ENCODE measurements around the gene TMEM200C.

TMEM200C gene

DNA sequence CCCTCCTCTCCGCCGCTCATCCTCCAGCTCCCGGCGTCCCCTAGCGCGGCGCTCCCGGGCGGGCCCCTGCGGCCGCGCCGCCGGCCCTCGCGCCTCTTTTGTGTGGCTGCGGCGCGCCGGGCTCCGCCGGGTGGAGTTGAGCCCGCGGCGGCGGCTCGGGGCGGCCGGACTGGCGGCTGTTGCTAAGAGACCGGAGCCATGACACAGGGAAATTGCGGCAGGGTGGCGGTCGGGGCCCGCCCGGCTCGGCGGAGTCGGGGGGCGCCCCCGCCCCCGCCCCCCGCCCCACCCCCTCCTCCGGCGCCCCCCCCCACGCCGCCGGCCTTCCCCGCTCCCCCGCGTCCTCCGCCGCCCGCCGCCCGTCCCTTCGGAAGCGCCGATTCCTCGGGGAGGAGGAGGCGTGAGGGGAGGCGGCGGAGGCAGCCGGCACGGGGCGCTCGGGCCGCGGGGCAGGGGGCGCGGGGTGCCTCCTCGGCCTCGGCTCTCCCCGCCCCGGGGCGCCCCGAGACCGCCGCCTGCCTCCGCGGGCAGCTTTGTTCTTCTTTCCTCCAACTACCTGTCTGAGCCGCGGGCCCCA, at the start of gene TMEM200C:
TSS of gene TMEM200C (minus strand) at position 224 of the 577 bp plus-strand sequence. CDS start 3,459 bp downstream, outside the sequence.
- DNase-seq, result peak; percentile 68

DNA sequence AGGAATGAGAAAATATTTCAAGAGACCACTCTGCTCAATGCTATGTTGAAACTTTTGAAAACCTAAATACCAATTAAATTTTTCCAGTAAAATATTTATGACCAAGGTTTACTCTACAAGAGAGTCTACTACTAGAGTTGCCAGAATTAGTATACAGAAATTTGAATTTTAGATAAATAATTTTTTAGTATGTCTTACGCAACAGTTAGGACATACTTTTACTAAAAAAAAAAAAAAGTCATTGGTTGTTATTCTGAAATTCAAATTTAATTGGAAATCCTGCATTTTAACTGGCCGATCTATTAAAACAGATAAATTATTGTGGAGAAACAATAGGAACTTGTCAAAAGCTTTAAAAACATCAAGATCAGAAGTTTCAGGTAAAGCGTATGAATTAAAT, 49.1 kb upstream of the TMEM200C start:
- DNase-seq, result no peak

DNA sequence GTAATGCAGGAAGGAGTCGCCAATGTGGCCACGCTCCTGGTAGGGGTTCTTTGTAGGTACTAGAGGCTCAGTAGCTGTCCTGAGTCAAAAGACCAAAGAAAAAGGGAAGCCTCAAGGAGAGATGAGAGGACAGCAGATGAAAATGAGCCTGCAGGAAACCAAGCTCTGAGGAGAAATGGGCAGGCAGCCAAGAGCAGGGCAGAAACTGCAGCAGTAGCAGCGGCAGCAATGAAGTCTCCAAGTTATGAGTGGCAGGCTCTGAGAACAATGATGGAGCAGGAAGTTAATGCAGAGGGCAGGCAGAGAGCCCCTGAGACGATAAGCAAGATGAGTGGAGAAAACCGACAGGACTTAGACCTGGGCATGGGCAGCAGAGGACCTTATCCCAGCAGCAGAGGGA, 48.2 kb upstream of the TMEM200C start:
- peak; percentile 42 for DNase-seq

DNA sequence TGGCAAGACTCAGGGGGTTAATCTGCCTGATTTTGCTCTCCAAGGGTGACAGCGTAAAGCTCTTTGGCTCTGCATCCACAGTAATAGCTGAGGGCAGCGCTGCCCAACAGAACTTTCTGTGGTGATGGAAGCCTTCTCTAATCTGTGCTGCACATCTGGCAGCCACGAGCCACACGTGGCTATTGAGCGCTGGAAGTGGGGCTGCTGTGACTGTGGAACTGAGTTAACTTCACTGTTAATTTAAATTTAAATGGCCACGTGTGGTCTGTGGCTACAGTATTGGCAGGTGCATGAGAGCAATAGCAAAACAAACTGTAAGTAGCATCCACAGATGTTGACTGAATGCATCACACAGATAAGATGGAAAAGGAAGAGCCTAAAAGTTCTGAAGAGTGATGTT, 47.3 kb upstream of the TMEM200C start:
- no peak for DNase-seq

DNA sequence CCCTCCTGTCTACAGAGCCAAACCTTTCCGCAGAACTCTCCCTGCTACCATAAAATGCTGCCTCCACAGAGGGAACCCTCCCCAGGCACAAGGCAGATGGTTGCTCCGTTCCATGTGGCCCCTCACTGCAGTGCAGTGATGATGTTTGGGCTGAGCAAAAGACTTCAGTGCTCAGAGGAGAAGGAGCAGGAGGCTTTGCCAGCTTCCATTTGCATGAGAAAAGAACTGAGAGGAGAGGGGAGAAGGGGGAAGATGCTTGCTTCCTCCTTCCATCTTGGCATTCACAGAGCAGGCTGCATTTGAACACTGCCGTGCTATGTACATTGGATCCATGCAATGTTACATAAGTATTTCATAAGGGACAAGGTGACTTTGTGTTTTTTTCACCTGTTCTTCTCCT, 46.6 kb upstream of the TMEM200C start:
- no peak for DNase-seq

DNA sequence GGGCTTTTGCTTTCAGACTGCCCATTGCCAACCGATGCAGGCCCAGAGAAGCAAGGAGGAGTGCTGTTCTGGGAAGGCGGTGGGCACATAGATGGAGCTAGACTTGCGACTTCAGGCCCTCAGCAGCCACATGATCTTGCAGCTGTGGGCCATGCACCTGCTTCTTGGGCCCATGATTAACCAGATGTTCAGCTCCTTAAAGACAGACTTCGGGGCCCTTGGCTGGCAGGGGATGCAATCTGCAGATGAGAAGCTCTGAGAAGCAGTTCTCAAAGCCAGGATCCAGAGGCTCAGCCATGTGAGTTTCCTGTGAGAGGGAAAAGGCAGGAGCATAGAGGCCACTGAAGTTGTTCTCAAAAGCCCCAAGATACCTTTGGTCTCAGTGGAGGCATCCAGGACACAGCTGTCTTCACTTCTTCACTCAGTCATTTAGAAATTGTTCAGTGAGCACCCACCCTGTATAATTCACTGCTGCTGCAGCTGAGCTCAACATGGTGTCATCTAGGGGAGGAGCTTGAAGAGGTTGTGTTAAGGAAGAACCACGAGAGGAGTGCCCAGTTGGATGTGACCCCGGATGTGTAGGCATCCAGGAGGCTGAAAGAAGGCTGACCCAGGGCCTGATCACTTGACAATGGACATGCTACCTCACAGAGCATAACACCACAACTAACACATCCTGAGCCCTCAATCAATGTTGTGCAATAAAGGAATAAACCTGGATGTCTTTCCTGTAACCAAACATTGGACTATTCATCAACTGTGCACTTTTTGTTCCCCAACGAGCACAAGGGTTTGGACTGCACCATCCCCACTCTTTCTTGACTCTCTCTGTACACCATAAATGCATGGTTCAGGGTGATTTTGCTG, 44.7 kb upstream of the TMEM200C start:
- DNase-seq, result no peak

DNA sequence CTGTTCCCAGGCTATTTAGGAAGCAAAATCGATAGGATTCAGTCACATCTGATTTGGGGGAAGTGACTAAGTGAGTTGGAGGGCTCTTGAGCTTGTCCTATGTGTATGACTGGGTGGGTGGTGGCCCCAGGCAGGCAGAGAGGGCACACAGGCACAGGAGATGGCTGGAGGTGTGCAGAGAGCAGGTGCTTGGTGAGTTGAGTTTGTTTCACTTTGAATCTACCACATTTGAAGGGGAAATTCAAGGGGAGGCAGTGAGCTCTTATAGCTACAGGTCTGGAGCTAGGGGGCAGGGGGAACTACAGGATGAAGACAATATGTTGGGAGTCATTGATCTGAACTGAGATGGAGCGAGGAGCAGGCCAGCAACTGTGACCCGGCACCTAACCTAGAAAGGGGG, 42.5 kb upstream of the TMEM200C start:
- no peak for DNase-seq

DNA sequence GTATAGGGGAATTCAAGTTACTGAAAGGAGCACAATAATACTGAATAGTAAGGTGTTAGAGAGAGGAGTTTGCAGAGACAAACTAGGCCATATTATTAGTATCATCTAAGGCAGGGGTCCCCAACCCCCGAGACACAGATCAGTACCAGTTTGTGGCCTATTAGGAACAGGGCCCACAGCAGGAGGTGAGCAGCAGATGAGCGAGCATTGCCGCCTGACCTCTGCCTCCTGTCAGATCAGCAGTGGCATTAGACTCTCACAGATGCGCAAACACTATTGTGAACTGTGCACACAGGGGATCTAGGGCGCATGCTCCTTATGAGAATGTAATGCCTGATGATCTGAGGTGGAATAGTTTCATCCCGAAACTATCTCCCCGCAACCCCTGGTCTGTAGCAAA, 41.8 kb upstream of the TMEM200C start:
- no peak for DNase-seq

DNA sequence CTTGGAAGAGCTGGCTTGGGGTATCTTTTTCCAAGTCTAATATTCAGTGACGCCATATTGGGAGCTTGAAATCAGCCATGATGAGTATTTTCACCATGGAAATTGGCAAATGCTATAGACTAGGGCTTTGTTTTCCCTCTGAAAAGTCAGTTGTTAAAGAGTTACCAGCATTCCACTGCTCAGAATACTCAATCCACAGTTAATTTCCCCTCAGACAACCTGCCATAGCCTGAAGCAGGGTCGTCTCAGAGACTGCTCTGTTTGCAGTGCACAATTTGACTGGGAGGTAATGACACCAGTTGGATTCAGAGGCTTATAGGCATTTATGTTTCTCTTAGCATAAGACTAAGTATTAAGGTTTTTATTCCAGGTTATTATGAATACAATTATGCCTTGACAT, 35.5 kb upstream of the TMEM200C start:
- no peak for DNase-seq

DNA sequence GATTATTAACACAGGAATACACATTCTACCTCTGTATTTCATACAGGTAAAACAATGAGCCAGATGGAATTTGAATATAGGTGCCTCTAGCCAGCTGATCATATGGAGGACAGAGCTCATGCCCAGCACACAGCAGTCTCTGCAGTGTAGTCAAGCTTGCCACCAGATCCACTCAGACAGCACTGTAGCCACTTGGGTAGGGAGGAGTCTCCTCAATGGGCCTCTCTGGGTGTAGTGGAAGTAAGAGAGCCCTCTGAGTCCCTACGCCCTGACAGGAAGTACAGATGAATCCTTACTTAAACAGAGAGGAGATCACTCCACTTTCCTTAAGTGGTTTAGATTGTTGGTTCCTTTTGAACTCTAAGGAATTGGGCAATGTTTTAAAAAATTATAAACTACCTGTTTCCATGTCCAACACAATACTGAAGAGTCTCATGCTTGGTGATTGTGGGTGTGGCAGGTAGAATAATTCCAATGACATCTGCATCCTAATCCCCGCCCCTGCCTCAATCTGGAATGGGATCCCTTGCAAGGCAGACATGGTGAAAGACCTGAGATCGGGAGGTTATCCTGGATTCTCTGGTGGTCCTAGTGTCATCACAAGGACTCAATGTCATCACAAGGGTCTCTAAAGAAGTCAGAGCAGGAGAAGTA, 23.0 kb upstream of the TMEM200C start:
- DNase-seq, result no peak

DNA sequence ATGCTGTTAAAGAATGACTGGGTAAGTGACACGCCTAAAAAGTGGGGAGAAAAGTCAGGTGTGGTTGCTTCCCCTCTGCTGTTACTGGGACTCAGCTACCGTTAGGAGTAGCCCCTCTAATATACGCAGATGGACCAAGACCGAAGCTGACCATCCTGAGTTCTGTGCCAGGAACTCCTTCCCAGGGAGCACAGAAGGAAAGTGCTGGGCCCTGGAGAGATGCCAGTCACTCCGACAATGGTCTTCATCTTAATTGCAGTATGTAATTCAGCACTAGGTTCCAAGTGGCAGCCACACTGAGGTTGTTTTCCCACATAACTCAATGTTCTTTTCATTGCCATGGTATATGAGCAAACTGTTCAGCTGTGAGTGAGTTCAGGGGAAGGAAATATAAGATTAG, 19.6 kb upstream of the TMEM200C start:
- no peak for DNase-seq

DNA sequence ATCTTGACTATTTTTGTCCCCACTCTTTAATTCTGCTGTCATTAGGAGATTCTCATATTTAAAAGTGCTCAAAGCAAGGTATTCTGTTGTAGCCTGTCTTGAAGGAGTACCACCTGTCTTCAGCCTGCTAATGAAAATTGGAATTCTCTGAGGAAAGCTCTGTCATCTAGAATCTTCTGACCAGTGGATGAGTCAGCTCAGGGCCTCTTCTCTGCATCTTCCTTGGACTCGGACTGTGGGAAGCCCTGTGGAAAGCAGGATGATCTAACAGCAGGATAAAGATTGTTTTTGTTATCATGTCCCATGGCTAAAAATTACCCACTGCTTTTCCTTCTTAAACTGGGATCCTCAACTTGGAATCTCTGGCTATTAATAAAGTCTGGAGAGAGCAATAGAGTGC, 18.7 kb upstream of the TMEM200C start:
- no peak for DNase-seq

DNA sequence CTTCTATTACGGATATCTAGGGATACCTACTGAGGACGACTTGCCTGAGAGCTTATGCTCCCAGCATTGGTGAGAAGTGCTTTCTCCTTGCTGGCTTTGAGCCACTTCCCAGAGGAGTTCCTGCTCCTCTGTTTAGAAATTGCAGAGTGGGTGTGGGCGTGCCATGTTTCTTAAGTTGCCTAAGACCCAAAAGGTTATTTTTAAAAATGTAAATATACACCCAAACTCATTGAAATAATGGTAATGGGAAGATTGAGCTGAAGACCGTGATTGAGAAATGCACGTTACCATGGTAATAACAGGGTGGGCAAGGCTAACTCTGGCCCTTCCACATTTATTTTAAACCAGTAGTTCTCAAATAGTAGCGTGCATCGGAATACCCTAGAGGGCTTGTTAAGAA, 17.2 kb upstream of the TMEM200C start:
- DNase-seq, result no peak

DNA sequence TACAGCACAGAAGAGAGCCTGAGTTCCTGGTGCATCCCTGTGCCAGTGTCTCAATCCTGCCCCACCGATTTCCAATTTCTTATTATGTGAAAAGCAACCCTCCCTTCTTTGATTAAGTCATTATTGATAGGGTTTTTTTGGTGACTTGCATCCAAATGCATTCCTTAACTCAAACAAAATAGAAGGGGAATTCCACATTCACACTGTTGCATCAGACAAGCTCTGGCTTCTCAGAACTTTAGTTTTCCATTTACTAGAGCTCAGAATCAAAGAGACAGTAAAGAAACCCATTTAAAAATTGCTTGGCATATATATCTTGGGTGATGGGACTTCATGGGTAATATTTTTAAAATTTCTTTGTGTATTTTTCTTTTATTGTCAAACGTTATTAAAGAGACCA, 13.8 kb upstream of the TMEM200C start:
- no peak for DNase-seq

DNA sequence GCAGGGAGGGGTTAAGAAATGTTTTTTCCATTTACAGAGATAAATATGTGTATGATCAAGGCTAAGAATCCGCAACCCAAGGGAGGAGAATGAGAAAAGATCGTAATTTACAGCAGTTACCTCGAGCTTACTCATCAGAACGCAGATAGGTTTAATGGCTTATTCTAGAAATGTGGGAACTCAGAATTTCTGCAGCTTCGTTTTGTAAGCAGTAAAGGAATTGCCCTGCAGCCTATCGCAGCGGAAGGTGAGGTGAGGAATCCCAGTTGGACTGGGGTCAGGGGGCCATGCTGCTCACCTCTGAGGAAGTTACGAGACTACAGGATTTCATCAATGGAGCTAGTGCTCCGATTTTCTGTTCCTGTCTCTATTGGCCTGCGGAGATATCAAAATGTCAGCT, 8.1 kb upstream of the TMEM200C start:
- DNase-seq, result no peak

DNA sequence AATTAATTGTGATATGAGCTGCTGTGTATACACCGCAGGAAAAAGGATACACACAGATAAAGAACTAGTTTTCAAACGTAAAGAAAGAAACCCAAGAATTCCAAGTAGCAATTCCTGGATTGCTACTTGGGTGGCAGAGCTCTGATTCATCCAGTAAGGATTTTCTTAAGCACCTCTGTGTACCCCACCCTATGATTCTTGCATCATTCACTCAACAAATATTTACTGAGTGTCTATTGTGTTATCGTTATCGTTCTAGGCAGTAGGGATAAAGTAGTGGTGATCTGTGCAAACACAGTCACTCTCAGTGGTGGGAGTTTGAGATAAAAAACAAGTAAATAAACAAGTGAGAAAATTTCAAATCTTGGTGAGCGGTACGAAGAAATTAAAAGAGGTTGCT, 4.9 kb upstream of the TMEM200C start:
- no peak for DNase-seq

DNA sequence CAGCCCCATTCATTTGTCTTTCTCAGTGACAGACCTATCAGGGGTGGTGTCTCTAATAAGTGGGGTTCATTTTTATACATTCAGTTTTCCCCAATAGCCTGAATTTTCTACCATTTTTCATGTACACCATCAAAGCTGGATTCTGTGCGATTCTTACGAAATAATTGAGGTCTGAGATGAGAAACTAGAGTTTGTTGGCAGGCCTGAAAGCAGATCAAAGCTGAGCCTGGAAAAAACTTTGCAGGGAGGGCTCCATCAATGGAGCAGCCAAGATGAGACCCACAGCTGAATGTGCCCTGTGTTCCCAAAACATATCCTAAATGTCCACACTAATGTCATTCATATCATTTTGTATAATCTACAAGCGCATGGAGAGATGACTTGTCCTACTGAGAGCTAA, 4.5 kb upstream of the TMEM200C start:
- DNase-seq, result no peak

DNA sequence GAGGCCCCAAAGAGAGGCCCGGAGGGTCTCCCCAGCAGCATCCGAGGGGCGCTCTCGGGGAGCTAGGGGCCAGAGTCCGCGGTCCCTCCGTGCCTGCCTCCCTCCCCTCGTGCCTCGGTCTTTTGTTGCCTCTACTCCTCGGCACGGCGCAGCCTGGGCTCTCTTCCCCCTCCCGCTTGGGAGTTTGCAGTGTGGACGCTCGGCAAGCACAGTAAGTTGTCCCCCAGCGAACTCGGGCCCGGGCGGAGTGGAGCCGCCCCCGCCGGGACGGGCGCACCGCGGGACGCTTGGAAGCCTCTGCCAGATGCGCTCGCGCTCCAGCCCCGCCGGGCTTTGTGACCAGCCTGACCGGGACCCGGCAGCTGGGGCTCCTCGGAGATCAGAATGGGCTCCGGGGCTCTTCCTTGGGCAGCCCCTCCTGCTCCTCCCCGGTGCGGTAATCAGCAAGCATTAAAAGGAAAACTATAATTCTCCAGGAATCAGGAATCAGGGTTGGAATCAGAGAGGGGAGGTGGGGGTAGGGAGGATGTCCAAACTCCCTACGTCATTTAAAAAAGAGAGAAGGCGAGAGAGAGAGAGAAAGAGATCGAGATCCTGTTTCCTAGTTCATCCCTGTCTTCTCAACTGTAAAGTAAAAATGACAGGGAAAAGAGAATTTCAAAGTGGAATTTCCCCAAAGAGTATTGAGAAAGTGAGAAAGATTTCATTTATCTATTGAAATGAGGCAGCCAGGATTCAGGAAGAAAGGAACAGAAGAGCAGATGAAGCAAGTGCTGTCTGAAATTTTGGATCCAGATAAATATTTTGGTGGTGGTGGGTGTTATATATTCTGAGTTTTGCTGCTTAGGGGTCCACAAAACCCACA, 786 bp upstream of the TMEM200C start:
- DNase-seq, result peak; percentile 61

DNA sequence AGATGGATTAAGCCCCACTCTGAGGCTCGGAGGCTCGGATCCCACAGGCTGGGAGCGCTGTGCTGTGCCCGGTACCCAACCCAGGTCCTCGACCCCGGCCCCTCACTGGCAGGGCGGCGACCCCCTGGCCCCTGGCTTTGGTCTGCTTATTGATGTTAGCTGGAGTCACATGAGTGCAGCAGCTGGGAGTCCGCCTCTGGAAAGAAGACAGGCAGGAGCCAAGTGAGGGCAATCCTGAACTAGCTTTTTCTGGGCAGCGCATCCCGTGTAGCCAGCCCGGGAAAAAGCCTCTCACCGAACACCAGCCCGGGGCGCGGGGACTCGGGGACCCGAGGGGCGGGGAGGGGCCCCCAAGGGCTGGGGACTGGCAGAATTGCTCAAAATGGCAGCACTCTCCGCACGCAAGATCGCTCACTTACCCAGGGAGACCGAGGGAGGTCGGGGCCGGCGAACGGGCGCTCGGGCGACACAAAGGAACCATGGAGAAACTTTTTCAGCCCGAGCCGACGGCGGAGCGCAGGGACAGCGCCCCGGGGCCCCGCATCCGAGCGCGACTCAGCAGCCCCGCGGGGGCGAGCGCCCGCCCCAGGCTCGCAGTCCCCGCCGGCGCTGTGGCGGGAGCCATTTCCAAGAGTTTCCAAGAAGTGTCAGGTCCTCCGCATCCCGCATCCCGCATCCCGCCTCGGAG, 567 bp downstream of the TMEM200C start:
- DNase-seq, result peak; percentile 67

DNA sequence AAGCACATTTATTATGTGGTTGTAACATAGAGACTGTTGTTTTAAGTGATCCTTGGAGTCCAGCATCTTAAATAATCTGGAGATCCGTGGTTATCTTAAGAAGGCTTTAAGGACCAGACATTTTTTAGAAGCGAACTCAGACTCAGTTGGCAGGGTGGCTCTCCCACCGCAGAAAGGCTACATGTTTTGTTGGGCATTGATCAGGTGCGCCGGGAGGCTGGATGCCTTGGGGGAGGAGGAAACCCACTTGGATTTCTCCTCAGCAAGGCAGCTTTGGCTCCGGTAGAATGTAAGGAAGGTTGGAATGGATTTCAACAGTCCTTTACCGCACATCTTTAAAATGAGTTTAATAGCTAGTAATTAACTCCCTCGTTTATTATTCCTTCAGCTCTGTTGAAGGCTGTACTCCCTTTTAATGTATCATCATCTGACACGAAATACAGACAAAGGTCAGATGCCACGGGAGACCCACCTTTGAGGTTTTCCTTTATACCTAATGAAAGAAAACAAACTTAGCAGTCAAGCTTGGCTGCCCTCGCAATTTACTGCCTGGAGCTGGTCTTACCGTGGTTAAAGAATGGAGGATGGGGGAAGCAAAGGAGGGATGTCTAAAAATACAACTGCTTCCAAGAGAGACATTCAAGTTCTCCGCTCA, 1.2 kb downstream of the TMEM200C start:
- DNase-seq, result no peak

DNA sequence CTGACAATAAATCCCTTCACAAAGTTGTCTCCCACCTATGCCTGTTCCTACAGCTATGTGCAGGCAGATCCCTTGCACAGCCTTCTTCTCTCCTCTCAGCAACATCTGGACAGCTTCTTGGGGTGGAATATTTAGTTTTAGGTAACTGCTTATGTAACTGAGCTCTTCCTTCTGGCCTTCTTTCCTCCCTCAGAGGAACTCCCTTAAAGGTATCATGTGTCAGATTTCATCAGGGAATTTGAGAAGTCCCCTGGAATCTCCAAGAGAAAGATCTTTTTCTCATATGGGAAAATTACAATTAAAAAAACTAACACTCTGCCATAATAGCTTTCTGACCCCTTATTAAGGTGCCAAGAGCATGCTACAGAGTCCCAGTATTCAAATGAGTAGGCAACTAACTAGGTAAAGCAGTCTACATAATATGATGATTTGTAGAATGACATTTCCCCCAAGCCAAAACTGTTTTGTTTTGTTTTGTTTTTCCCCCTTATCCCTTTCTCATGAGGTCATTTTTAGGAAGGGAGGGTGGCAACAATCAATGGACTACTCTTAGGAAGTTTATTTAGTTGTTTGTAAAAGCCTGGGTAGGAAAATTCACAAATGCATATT, 2.4 kb downstream of the TMEM200C start:
- DNase-seq, result no peak

DNA sequence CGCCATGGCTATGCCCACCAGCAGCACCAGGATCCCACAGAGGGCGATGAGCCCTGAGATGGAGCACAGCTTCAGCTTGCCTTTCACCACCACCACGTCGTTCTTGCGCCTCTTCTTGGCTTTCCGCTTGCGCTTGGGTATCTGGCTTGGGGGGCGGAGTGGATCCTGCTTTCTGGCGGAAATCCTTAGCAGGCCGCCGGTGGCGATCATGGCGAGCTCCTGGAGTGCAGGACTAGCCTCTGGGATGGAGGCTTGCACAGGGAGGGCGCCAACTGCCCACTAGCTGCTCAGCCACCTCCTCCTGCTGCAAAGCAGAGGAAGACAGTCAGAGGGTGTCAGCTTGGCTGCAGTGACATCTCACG, 3.5 kb downstream of the TMEM200C start:
- DNase-seq, result no peak

Measured in right hindlimb (tissue), 1 donor.